Uterus (tissue), 4 donors: ENCODE results near the gene SMARCC1. TPM values are rescaled to one million over a fixed set of nuclear protein-coding genes. Genes with fewer than 3 reads are reported as not detected.
"Not testable (repeated sequence)": the region's sequence is repeated elsewhere in the genome, so short reads cannot be mapped to it uniquely, and the experiment has no call there.

ENCODE experiments used
- DNase-seq, 2 donors: peaks; one replicate each; pipeline ENCODE4 v3.0.0-alpha.2; 2019 to 2020
- H3K27ac ChIP-seq, 2 donors: fragments of 200-600 bp; sonication (generic); 1 replicate in 1 of 2; 2 replicates in 1 of 2; pipeline ENCODE4 v1.5.1; 2016 to 2018
- H3K27me3 ChIP-seq, 2 donors: fragments of 200-600 bp; sonication (generic); one replicate each; pipeline ENCODE4 v1.5.1; 2018 to 2019; ENCODE audit warnings: control low read depth in 1 of 2
- H3K36me3 ChIP-seq, 2 donors: fragments of 200-600 bp; sonication (generic); one replicate each; pipeline ENCODE4 v1.5.1; 2019; ENCODE audit warnings: control low read depth in 1 of 2
- H3K4me1 ChIP-seq, 2 donors: fragments of 200-600 bp; sonication (generic); one replicate each; pipeline ENCODE4 v1.5.1; 2018 to 2019; ENCODE audit warnings: control low read depth in 1 of 2
- H3K4me3 ChIP-seq, 2 donors: fragments of 200-600 bp; sonication (generic); 1 replicate in 1 of 2; 2 replicates in 1 of 2; pipeline ENCODE4 v1.5.1; 2018 to 2019; ENCODE audit warnings: mild to moderate bottlenecking in 1 of 2
- H3K9me3 ChIP-seq, 2 donors: fragments of 200-600 bp; sonication (generic); one replicate each; pipeline ENCODE4 v1.5.1; 2019; ENCODE audit warnings: control low read depth in 1 of 2
- CTCF ChIP-seq, 4 experiments: fragments of 200-600 bp in 2 of 4; fragments of 450-650 bp in 2 of 4; sonication (generic) in 2 of 4; IDR thresholded peaks; one replicate each; pipeline ENCODE4 v1.5.1; 2016 to 2019; ENCODE audit warnings: antibody characterized with exemption in 4 of 4, mild to moderate bottlenecking in 2 of 4, moderate library complexity in 1 of 4
- POLR2A ChIP-seq, 2 donors: fragments of 450-650 bp; IDR thresholded peaks; one replicate each; pipeline ENCODE4 v1.6.1; 2016; ENCODE audit warnings: antibody characterized with exemption in 2 of 2, mild to moderate bottlenecking in 1 of 2, moderate library complexity in 1 of 2
- intact Hi-C: fragments of 100-400 bp; cut with DNase I; formaldehyde crosslinking; loops from one replicate; pipeline ENCODE4 v1.15.1; 2023; ENCODE audit warnings: low total_unique reads
- total RNA-seq, 4 donors: library from RNA; depleted of rRNA in 3 of 4; stranded (reverse); fragments of >200 nt in 3 of 4; gene quantifications; one replicate each; pipeline versions ENCODE4 v1.1.0 to v1.2.4, GENCODE V29; 2014 to 2023
- donor health status: DM: yes; HTN: yes; CAD: no.

The SMARCC1 gene
- total RNA-seq, 4 donors from 2014 or later: 23.8 to 61.0 (median 45.5) TPM

GRCh38 chr3:47772047-47772446, 9.6 kb downstream of the SMARCC1 start:
- Histone ChIP-seq H3K27me3 (no peaks in the 10 kb centered on the region), H3K4me3 (no peak overlapping the region), H3K36me3 (no peaks in the 10 kb centered on the region), H3K9me3 (no peaks in the 10 kb centered on the region), H3K27ac (no peak overlapping the region), H3K4me1 (no peaks in the 10 kb centered on the region)
- DNase-seq: no peak
- intact Hi-C loops: no loop called here
- TF ChIP-seq POLR2A (IDR thresholded peaks at IDR 0.05): no peak
- no peak for TF ChIP-seq CTCF (IDR thresholded peaks at IDR 0.05)

GRCh38 chr3:47766186-47766585, 15.5 kb downstream of the SMARCC1 start:
- H3K27ac ChIP-seq: peak overlapping the region; percentile 49 to 73
- H3K36me3 ChIP-seq: no peaks in the 10 kb centered on the region
- DNase-seq: no peak
- H3K4me1 ChIP-seq: peaks cover 0 to 9% of the 10 kb centered on the region in 2 donors
- H3K4me3 ChIP-seq: no peak overlapping the region
- intact Hi-C loops: no loop called here
- TF ChIP-seq POLR2A (IDR thresholded peaks at IDR 0.05) (no peak), CTCF (IDR thresholded peaks at IDR 0.05) (no peak)
- no peaks in the 10 kb centered on the region for H3K27me3 ChIP-seq
- H3K9me3 ChIP-seq: no peaks in the 10 kb centered on the region

- Histone ChIP-seq H3K36me3 (no peaks in the 10 kb centered on the region), H3K4me3 (no peak overlapping the region), H3K9me3 (no peaks in the 10 kb centered on the region), H3K27ac (peak overlapping the region; percentile 48 to 69), H3K27me3 (no peaks in the 10 kb centered on the region), H3K4me1 (peaks cover 0 to 9% of the 10 kb centered on the region in 2 donors)
- no peak for TF ChIP-seq POLR2A (IDR thresholded peaks at IDR 0.05)
- no peak for TF ChIP-seq CTCF (IDR thresholded peaks at IDR 0.05)
- intact Hi-C loops: no loop called here
- DNase-seq: no peak
Measured at GRCh38 chr3:47762233-47762632, 19.5 kb downstream of the SMARCC1 start.

GRCh38 chr3:47761046-47761445, 20.6 kb downstream of the SMARCC1 start:
- intact Hi-C loops: no loop called here
- H3K27ac ChIP-seq: no peak overlapping the region

GRCh38 chr3:47760207-47760606, 21.5 kb downstream of the SMARCC1 start:
- H3K27ac ChIP-seq, H3K9me3 ChIP-seq, H3K4me1 ChIP-seq, intact Hi-C loops, H3K27me3 ChIP-seq, H3K36me3 ChIP-seq, H3K4me3 ChIP-seq, DNase-seq: not testable (repeated sequence)

More at GRCh38 chr3:47761046-47761445, 20.6 kb downstream of the SMARCC1 start:
- no peak for TF ChIP-seq CTCF (IDR thresholded peaks at IDR 0.05)
- TF ChIP-seq POLR2A (IDR thresholded peaks at IDR 0.05): no peak
- no peaks in the 10 kb centered on the region for H3K27me3 ChIP-seq
- H3K4me1 ChIP-seq: peaks cover 0 to 6% of the 10 kb centered on the region in 2 donors
- H3K36me3 ChIP-seq: no peaks in the 10 kb centered on the region
- H3K4me3 ChIP-seq: no peak overlapping the region
- H3K9me3 ChIP-seq: no peaks in the 10 kb centered on the region
- no peak for DNase-seq
